ENCODE measurements around the gene SLC25A12. TPM values are rescaled to one million over a fixed set of nuclear protein-coding genes. Genes with fewer than 3 reads are reported as not detected.

The SLC25A12 gene
- total and polyA plus RNA-seq, 2 of the 13 experiments (the other 11 are each of a cell fraction or from before 2014, with no cell fraction given): 8.1 to 15.9 TPM

DNA sequence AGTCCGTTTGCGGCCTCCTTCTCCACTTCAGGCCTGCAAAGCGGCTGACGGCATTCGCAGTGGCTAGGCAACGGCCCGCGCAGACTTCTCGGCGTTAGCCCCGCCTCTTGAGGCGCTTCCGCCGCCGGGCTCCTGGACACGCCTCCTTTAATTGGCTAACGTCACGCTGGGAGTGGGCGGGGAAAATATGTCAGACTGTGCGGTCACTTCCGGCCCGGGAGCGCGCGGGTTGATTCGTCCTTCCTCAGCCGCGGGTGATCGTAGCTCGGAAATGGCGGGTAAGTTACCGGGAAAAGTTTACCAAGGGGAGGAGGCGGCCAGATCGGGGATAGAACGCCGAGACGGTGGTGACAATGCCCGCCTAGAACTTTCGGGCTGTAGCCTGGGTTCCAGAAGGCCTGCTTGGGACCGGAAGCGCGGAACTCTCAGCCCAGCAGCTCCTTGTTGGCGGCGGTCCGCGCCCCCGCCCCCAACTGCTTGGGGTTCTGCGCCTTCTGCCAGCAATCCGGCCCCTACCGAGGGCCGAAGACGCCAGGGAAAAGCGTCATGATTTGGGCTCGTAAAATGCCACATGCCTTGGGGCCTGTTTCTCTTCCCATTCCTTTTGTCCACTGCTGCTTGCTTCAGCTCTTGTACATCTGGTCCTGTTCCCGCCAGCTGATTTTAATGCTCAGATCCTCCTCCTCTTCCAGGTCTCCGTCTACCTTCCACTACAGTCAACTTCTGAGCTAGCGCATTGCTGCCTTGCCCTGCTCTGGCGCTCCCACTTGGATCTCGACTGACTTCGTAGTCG is 28.4 kb upstream of the SLC25A12 start, which contains the start of gene HAT1 (continued):
- TF ChIP-seq, protein P1, sequence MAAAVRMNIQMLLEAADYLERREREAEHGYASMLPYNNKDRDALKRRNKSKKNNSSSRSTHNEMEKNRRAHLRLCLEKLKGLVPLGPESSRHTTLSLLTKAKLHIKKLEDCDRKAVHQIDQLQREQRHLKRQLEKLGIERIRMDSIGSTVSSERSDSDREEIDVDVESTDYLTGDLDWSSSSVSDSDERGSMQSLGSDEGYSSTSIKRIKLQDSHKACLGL (CRISPR knock-in tag; IDR thresholded peaks at IDR 0.05): peak; percentile 17; the same call in 1 of the 2 replicates
- TF ChIP-seq CCAR2 (optimal IDR thresholded peaks at IDR 0.05; ENCODE audit: low read depth, low read length) (no peak), HMGXB3 (CRISPR knock-in tag; IDR thresholded peaks at IDR 0.05; ENCODE audit: borderline replicate concordance) (peak; percentile 44; the same call in 1 of the 2 replicates), PRPF4 (IDR thresholded peaks at IDR 0.05; ENCODE audit: low read depth, low read length, poor library complexity, severe bottlenecking) (no peak), ZNF501 (CRISPR knock-in tag; IDR thresholded peaks at IDR 0.05) (peak; percentile 88; the same call in 1 of the 2 replicates), NFKBIZ (CRISPR knock-in tag; IDR thresholded peaks at IDR 0.05) (peak; percentile 71; the same call in 1 of the 2 replicates), KDM3A (CRISPR knock-in tag; IDR thresholded peaks at IDR 0.05; ENCODE audit: low read depth) (peak; percentile 19; the same call in 1 of the 2 replicates), ZNF589 (CRISPR knock-in tag; conservative IDR thresholded peaks at IDR 0.05) (peak; percentile 47; the same call in 1 of the 2 replicates), RARA (CRISPR knock-in tag; IDR thresholded peaks at IDR 0.05) (0 out of 2 replicates have a peak, but pooled peaks have one; percentile 21), ZNF337 (CRISPR knock-in tag; IDR thresholded peaks at IDR 0.05; ENCODE audit: borderline replicate concordance, low read depth) (no peak), ATF7 (IDR thresholded peaks at IDR 0.05) (peak; percentile 30; the same call in 1 of the 2 replicates), ATF7 (CRISPR knock-in tag; IDR thresholded peaks at IDR 0.05) (no peak), EED (CRISPR knock-in tag; IDR thresholded peaks at IDR 0.05) (0 out of 2 replicates have a peak, but pooled peaks have one; percentile 65), GMEB1 (CRISPR knock-in tag; IDR thresholded peaks at IDR 0.05; ENCODE audit: borderline replicate concordance) (peak; percentile 89), HMG20A (CRISPR knock-in tag; IDR thresholded peaks at IDR 0.05; ENCODE audit: borderline replicate concordance) (no peak), CCDC6 (CRISPR knock-in tag; IDR thresholded peaks at IDR 0.05) (peak; percentile 61; the same call in 1 of the 2 replicates)
- TF ChIP-seq, protein P2, sequence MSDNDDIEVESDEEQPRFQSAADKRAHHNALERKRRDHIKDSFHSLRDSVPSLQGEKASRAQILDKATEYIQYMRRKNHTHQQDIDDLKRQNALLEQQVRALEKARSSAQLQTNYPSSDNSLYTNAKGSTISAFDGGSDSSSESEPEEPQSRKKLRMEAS (IDR thresholded peaks at IDR 0.05): peak; percentile 60
- TF ChIP-seq, protein P3, sequence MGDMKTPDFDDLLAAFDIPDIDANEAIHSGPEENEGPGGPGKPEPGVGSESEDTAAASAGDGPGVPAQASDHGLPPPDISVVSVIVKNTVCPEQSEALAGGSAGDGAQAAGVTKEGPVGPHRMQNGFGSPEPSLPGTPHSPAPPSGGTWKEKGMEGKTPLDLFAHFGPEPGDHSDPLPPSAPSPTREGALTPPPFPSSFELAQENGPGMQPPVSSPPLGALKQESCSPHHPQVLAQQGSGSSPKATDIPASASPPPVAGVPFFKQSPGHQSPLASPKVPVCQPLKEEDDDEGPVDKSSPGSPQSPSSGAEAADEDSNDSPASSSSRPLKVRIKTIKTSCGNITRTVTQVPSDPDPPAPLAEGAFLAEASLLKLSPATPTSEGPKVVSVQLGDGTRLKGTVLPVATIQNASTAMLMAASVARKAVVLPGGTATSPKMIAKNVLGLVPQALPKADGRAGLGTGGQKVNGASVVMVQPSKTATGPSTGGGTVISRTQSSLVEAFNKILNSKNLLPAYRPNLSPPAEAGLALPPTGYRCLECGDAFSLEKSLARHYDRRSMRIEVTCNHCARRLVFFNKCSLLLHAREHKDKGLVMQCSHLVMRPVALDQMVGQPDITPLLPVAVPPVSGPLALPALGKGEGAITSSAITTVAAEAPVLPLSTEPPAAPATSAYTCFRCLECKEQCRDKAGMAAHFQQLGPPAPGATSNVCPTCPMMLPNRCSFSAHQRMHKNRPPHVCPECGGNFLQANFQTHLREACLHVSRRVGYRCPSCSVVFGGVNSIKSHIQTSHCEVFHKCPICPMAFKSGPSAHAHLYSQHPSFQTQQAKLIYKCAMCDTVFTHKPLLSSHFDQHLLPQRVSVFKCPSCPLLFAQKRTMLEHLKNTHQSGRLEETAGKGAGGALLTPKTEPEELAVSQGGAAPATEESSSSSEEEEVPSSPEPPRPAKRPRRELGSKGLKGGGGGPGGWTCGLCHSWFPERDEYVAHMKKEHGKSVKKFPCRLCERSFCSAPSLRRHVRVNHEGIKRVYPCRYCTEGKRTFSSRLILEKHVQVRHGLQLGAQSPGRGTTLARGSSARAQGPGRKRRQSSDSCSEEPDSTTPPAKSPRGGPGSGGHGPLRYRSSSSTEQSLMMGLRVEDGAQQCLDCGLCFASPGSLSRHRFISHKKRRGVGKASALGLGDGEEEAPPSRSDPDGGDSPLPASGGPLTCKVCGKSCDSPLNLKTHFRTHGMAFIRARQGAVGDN (CRISPR knock-in tag; IDR thresholded peaks at IDR 0.05): peak; percentile 91
